Activated T-cell treated with anti-CD3 and anti-CD28 coated beads for 24 hours (primary cell): ENCODE results near the gene DNM2.
A peak's percentile ranks its signal among the peaks of the same experiment; 100 is the strongest.
"Not testable (repeated sequence)": the region's sequence is repeated elsewhere in the genome, so short reads cannot be mapped to it uniquely, and the experiment has no call there.

Experiments
- DNase-seq: peaks from one replicate; pipeline ENCODE4 v3.0.0-alpha.2; 2020; ENCODE audit warnings: low read depth

DNM2 gene

DNA sequence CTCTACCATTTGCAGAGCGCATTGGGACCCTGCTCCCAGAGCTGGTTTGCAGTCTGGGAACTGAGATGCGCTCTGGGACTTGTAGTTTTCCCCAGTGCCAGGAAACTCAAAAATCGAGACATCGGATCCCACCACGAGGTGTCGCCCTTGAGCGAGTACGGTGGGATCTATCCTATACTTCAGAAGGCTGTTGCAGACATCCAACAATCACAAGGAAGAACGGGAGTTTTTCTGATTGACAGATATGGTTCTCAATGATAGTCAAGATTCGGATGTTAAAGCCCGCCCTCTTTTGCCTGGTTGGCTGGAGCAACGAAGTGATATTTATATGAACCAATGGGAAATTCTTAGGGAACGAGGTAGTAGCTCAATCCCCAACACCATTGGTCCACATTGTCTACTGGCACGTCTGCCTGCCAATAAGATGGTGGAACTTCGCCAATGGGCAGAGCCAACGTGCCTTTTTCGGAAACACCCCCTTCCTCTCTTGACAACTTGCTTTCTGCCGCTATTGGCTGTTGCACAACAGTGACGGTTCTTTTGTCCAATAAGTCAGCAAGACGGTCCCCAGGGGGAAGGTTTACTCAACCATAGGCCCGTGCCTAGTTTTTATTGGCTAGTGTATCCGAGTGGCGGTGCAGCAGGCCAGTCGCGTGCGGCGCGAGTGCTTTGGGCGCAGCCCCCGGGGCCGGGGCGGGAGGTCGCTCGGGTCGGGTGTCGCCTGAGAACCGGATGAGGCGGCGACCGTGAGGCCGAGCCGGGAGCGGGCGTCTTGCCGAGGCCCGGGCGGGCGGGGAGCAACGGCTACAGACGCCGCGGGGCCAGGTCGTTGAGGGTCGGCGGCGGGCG lies at the start of gene DNM2:
Gene DNM2 (plus strand): TSS at position 724 of the 849 bp plus-strand sequence. CDS start 164 bp downstream, outside the sequence.
- DNase-seq, result peak; percentile 97

DNA sequence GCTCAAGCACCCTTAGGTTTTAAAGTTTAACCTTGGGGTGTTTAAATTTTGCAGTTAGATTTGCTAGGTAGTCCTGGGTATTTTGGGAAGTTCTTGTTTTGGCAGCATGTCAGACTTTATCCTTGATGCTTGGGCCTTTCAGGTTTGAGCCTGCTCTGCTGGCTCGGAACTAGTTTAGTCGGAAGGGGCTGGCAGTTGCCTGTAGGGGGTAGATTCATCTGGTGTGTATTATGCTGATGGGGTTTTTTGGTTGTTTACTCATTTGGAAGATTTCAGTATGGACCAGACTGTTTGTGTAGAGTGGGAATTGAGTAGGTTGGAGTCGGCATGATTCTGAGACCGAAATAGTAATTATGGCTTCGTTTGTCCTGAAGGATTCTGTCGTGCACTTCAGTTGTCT lies 48.6 kb upstream of the DNM2 start:
- DNase-seq, result no peak

DNA sequence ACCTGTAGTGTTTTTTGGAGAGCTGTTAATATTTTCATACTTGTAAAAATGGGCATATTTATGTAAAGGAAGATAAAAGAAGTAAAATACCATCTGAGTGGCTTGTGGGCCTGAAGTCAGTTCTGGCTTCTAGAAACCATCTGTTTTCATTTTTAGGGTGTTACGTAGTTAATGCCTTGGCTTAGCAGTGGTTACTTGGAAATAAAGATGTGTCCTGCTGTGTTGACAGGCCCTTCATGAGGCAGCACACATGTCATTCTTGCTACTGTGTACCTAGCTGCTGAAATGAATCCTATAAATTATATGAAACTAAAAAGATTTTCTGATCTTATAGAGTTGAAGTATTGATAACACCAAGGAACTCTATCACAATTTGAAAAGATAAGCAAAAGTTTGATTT lies 47.7 kb upstream of the DNM2 start:
- DNase-seq, result no peak

DNA sequence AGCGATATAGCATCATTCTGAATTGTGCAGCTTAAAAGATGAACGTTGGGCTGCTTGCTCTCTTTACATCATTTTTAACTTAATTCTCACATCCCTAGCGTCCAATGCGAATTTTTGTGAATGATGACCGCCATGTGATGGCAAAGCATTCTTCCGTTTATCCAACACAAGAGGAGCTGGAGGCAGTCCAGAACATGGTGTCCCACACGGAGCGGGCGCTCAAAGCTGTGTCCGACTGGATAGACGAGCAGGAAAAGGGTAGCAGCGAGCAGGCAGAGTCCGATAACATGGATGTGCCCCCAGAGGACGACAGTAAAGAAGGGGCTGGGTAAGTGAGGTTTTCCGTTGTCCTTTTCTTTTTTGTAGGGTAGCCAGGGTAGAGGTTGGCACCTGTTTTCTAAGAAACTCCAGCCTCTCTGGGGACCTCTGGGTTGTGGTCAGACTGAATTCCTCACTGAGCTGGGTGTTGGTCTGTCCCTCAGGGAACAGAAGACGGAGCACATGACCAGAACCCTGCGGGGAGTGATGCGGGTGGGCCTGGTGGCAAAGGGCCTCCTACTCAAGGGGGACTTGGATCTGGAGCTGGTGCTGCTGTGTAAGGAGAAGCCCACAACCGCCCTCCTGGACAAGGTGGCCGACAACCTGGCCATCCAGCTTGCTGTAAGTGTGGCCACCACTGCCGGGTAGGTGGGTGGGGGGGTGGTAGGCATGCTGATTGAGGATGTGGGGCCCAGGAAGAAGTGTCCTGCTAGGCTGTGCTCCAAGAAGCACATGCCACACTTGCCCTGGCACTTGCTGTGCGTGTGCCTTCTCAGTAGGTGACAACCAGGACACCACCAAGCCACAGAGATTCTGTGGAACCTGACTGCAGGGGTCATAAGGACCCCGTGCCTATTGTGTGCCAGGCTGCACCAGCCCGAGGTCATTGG lies 46.7 kb upstream of the DNM2 start:
- no peak for DNase-seq

DNA sequence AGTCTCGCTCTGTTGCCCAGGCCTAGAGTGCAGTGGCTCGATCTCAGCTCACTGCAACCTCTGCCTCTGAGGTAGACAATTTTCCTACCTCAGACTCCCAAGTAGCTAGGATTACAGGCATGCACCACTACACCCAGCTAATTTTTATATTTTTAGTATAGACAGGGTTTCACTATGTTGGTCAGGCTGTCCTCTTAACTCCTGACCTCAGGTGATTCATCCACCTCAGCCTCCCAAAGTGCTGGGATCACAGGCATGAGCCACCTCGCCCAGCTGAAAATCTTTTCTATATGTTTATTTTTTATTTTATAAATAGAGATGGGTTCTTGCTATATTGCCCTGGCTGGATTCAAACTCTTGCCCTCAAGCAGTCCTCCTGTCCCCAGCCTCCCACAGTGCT lies 46.0 kb upstream of the DNM2 start:
- DNase-seq, result not testable (repeated sequence)

DNA sequence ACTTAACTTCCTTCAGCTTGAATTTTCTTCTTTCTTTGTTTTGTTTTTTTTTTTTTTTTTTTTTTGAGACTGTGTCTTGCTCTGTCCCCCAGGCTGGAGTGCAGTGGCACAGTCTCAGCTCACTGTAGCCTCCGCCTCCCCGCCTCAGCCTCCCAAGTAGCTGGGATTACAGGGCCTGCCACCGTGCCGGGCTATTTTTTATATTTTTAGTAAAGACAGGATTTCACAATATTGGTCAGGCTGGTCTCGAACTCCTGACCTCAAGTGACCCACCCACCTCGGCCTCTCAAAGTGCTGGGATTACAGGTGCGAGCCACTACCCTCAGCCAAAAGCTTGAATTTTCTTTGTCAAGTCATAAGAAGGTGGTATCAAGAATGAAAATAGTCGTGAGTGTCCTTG lies 42.7 kb upstream of the DNM2 start:
- not testable (repeated sequence) for DNase-seq

DNA sequence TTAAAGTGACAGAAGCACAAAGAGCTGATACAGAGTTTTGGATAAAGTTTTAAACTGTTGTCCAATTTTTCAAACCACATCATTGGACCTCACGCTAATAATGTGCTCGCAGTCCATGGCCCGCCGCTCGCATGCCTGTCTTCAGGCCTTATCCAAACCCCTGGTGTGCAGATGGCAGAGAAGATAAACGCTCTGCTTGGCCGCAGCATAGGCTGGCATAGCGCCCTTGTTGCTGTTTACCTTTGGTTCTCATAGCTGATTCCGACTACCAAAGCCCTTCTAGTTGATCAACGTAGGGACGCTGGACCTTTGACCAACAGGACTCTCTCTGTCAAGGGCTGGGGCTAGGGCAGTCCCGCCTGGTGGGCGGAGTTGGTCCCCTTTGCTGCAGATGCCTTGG lies 40.1 kb upstream of the DNM2 start:
- no peak for DNase-seq

DNA sequence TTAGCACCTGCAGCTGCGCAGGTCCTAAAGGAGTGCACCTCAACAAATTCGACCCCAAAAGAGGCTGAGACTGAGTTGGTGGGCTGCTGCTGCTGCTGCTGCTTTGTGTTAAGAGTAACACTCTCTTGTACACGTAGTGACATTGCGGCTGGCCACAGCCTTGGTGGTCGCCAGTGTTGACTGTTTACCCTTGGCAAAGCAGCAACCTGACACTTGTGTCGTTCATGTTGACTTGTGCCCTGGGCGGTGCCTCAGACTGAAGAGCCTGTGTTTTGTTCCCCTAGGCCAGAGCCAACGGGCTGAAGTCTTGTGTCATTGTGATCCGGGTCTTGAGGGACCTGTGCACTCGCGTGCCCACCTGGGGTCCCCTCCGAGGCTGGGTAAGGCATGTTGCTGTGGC lies 39.1 kb upstream of the DNM2 start:
- DNase-seq, result no peak

DNA sequence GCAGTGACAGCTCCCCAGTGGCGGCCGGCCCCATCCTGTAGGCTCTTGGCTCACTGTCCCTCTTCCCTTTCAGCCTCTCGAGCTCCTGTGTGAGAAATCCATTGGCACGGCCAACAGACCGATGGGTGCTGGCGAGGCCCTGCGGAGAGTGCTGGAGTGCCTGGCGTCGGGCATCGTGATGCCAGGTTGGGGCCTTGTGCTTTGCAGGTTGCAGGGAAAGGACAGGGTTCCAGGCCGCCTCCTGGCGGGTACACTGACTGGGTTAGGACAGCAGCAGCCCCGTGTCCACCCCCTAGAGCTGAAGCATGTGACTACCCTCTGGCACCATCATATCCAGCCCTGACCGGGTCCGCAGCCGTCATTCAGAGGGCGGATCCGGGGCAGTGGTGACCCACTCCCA lies 38.1 kb upstream of the DNM2 start:
- no peak for DNase-seq

DNA sequence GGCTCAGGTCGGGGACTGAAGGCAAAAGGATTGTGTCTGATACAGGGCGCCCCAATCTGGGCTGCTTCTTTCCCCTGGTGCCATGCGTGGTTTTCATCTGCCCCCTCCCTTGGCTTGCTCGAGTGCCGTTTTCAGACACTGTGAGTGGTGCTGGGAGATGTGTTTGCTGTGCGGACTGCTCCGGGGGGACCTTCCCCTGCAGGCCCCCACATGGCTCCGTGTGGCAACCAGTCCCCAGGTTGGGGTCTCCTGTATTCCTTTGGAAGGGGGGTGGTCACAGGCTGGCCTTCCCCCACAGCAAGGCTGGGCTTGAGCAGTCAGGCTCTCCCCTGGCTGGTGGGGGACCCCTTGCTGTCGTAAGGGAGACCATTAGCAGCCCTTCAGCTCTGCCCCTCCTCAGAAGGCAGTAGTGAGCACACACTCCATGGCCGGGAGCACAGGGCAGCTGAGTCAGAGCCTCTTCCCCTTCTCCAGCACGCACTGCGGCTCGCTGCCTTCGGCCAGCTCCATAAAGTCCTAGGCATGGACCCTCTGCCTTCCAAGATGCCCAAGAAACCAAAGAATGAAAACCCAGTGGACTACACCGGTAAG lies 37.2 kb upstream of the DNM2 start:
- no peak for DNase-seq

DNA sequence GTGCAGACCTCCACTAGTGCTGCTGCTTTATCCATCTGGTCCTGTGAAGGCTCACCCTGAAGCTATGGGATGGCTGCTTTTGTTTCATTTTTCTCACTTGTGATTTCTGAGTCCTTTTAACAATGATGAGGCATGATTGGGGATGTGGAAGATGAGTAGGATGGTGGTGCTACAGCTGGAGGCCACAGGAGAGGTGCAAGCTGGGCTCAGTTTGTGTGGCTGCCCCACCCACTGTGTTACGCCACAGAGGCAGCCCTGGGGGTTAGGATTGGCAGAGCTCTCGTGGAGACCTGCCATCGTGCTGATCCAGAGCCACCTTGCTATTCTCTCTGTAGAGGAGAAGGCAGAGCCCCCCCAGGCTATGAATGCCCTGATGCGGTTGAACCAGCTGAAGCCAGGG lies 36.2 kb upstream of the DNM2 start:
- DNase-seq, result no peak

DNA sequence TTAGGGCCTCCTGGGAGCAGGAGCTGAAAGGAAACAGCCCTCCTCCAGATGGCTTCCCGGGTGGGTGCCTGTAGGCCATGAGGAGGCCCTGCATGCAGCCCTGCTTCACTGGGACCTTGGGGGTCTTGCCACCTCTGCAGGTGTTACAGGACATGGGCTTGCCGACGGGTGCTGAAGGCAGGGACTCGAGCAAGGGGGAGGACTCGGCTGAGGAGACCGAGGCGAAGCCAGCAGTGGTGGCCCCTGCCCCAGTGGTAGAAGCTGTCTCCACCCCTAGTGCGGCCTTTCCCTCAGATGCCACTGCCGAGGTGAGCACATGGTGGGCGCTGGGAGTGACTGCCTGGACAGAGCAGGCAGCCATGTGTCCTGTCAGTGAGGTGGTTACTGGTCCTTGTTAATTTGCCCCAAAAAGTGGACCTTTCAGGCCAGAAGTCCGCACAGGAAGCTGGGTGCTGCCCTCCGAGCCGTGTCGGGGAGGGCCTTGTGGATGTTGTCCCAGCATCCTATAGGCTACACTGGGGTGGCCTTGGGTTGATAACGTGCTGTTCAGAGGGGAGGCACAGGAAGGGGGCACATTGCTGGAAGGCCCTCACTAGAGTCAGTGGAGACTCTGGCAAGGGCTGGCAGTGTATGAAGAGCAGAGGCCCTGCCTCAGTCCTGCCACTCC lies 35.3 kb upstream of the DNM2 start:
- no peak for DNase-seq

DNA sequence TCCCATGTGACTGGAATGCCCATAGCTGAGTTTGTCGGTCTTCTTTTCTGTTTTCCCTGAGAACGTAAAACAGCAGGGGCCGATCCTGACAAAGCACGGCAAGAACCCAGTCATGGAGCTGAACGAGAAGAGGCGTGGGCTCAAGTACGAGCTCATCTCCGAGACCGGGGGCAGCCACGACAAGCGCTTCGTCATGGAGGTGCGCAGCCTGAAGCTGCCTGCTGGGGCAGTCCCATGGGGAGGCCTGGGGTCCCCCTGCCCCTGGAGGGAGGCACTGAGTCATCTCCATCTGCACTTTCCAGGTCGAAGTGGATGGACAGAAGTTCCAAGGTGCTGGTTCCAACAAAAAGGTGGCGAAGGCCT lies 34.8 kb upstream of the DNM2 start:
- no peak for DNase-seq

DNA sequence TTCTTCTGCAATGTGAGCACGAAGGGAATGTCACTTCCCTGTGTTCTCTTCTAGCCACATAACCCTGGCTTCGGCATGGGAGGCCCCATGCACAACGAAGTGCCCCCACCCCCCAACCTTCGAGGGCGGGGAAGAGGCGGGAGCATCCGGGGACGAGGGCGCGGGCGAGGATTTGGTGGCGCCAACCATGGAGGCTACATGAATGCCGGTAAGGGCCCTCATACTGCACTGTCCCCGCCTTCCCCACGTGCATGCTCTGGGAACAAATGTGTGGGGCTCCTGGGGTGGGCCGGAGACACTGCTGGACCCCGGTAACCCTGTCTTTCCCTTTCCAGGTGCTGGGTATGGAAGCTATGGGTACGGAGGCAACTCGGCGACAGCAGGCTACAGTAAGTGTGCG lies 34.3 kb upstream of the DNM2 start:
- no peak for DNase-seq

DNA sequence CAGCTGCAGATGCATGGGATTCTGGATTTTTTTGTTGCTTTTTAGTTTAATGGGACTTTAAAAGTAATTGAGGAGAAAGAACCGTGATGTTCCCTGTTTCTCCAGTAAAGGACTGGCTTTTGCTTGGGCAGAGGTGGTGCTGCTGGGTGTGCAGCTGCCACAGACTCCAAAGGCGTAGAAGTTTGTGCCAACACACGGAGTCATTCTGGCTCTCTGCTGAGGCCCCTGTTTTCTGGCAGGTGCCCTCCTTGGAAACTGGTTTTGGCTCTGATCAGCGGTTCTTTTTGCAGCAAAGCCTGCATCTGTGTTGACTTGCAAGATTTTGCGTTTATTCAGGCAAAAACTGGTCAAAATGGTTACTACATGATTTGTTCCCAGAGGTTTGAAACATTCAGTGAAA lies 32.7 kb upstream of the DNM2 start:
- no peak for DNase-seq

DNA sequence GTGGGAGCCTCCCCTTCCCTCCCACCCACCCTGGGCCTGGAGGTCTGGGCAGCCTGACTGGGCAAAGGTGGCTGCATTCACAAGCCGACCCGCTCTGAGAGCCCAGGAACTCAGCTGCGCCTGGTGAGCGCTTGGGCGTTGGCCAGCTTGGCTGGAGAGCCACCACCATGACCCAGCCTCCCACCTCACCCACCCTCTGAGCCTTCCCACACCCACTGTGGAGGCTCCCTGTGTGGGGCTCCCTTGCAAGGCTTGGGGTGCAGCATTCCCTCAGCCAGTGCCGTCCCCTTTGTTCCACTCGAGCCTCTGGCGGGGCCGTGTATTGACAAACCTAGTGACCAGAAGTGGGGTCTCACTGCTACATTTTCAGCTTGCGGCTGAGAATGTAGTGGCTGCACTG lies 31.7 kb upstream of the DNM2 start:
- DNase-seq, result no peak

DNA sequence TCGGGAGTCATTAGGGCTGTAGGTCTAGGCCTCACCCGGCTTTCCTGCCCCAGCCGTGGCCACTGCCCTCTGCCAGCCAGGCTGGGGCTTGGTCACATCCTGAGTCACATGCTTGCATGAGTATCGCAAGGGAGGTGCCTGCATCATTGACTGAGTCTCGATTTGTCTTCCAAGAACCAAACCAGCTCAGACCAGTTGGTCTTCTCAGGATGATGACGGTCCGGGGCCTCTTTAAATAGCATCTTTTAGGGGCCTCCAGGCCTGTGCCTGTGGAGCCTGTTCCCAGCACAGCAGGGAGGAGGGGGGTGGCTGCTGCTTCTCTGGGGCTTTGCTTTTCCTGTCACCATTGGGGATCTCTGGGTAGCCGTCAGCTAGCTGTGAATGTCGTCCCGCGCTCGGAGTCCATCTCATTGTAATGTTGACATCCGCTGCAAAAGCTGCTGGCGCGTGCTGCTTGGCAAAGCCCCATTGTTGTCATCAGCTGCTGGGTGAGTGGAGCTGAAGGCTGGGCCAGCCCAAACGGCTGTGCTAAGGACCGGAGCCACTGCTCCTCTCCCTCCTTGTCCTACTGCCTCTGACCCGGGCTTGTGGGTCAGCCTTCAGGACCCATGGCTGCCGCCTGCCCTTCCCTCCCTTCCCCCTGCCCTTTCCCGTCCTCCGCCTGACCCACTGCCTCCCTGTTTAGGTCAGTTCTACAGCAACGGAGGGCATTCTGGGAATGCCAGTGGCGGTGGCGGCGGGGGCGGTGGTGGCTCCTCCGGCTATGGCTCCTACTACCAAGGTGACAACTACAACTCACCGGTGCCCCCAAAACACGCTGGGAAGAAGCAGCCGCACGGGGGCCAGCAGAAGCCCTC lies 31.0 kb upstream of the DNM2 start:
- no peak for DNase-seq

DNA sequence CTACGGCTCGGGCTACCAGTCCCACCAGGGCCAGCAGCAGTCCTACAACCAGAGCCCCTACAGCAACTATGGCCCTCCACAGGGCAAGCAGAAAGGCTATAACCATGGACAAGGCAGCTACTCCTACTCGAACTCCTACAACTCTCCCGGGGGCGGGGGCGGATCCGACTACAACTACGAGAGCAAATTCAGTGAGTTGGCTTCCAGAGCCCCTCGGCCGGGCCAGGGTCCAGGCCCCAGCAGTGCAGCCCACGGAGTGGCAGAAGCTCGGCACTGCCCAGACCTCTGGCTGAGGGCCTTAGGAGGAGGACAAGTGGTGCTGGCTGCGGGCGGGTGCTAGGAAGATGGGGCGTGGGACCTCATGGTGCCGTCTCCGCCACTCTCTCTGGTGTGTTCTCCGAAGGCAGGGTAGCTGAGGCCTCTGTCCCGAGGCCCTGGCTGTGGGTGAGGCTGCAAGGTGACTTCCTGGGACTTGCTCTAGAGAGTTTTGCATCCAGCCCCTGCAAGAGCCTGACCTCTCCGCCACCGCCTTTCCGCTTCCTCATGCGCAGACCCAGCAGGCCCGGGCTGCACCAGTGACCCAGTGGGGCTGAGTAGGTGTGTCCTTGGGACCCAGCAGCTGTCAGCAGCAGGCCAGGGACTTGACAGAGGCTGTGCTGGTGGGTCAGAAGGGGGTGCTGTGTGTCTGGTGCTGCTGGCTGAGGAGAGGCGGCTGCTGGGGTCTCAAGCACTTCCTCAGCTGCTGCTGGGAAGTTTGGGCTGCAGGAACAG lies 30.2 kb upstream of the DNM2 start:
- no peak for DNase-seq

DNA sequence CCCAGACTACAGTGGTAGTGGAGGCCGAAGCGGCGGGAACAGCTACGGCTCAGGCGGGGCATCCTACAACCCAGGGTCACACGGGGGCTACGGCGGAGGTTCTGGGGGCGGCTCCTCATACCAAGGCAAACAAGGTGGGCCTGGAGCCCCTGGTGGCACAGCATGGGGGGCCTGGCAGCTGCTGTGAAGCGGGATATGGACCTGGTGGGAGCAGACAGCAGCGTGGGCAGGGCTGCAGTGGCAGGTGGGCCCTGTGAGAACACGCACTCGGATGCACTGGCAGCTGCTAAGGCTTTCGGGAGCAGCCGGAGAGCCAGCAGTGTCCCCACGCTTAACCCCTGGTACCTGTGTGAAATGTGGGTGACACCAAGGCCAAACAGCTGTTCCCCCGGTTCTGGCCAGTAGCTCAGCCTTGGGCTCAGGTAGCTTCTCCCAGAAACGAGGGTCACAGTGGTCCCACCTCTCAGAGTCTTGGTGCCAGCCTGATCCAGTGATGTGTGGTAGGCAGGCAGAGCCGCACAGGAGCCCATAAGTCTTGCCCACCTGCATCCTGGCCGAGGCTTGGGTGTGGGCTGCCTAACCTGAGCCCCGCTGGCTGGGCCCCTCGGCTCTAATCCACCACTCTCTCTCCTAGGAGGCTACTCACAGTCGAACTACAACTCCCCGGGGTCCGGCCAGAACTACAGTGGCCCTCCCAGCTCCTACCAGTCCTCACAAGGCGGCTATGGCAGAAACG lies 29.2 kb upstream of the DNM2 start:
- no peak for DNase-seq

DNA sequence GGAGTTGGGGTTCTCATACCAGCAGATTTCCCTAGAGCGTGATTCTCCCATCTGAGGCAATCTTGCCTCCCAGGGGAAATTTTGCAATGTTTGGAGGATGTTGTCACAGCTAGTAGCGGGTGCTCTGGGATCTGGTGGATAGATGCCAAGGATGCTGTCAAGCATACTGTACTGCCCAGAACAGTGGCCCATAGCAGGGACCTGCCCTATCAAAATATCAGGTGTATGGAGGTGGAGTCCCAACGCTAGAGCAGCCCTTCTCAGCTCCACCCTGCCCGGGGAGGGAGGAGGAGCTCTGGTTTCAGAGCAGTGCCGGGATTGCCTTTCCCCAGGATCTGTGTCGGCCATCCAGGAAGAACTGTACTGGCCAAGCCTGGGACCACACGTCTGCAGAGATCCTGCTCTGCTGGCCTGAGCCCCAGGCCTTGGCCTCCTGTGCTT lies 27.5 kb upstream of the DNM2 start:
- DNase-seq, result no peak
